Fibroblast of lung (primary cell): ENCODE measurements around the gene ARHGAP6. TPM values are rescaled to one million over a fixed set of nuclear protein-coding genes. Genes with fewer than 3 reads are reported as not detected.

Experiments
- DNase-seq, 2 donors: peaks; one replicate each; pipeline versions ENCODE4 v3.0.0 to v3.0.0-alpha.2; 2010; ENCODE audit warnings: low read depth in 2 of 2
- H2AFZ ChIP-seq: 2 replicates; pipeline ENCODE4 v1.5.1; 2012; ENCODE audit warnings: low read length, control low read depth, inconsistent platforms
- H3K27ac ChIP-seq: 2 replicates; pipeline ENCODE4 v1.5.1; 2011; ENCODE audit warnings: low read length, control low read depth; ENCODE audit not compliant: insufficient read depth
- H3K27me3 ChIP-seq: 2 replicates; pipeline ENCODE4 v1.5.1; 2011; ENCODE audit warnings: mild to moderate bottlenecking, low read length; ENCODE audit not compliant: control insufficient read depth, insufficient read depth
- H3K36me3 ChIP-seq: 2 replicates; pipeline ENCODE4 v1.5.1; 2011; ENCODE audit warnings: low read length; ENCODE audit not compliant: control insufficient read depth, insufficient read depth
- H3K4me1 ChIP-seq: 2 replicates; pipeline ENCODE4 v1.5.1; 2011; ENCODE audit warnings: low read length; ENCODE audit not compliant: control insufficient read depth, insufficient read depth; ENCODE audit errors: extremely low read depth
- H3K4me2 ChIP-seq: 2 replicates; pipeline ENCODE4 v1.5.1; 2011; ENCODE audit warnings: low read length, control low read depth; ENCODE audit not compliant: insufficient read depth; ENCODE audit errors: extremely low read depth
- H3K4me3 ChIP-seq, 4 experiments: fragments of 200-600 bp in 1 of 4; sonication (generic) in 1 of 4; replicated peaks in 1 of 4; 2 replicates each; pipeline ENCODE4 v1.5.1; 2011 to 2016; ENCODE audit warnings: low read length in 4 of 4, low read depth in 3 of 4, mild to moderate bottlenecking in 3 of 4, control low read depth in 2 of 4, inconsistent platforms in 1 of 4, mixed read lengths in 1 of 4; ENCODE audit not compliant: insufficient read depth in 1 of 4; ENCODE audit errors: control extremely low read depth in 1 of 4
- H3K79me2 ChIP-seq: 2 replicates; pipeline ENCODE4 v1.5.1; 2012; ENCODE audit warnings: mild to moderate bottlenecking, low read length, inconsistent platforms; ENCODE audit not compliant: control insufficient read depth, insufficient read depth
- H3K9ac ChIP-seq: 2 replicates; pipeline ENCODE4 v1.5.1; 2011; ENCODE audit warnings: mild to moderate bottlenecking, low read length, control low read depth; ENCODE audit not compliant: insufficient read depth
- H3K9me3 ChIP-seq: 2 replicates; pipeline ENCODE4 v1.5.1; 2012; ENCODE audit warnings: low read depth, low read length; ENCODE audit not compliant: control insufficient read depth, insufficient read depth
- H4K20me1 ChIP-seq: 2 replicates; pipeline ENCODE4 v1.5.1; 2011; ENCODE audit warnings: low read length; ENCODE audit not compliant: control insufficient read depth, insufficient read depth; ENCODE audit errors: extremely low read depth
- EZH2 ChIP-seq: IDR thresholded peaks from 2 replicates; pipeline ENCODE4 v1.5.1; 2012; ENCODE audit warnings: low read length, control low read depth, mild to moderate bottlenecking; ENCODE audit errors: missing control alignments
- polyA plus RNA-seq, 2 donors: library from polyadenylated mRNA; depleted of rRNA in 1 of 2; stranded (reverse) in 1 of 2; unstranded in 1 of 2; fragments of >200 nt; gene quantifications; 2 replicates each; pipeline ENCODE4 v1.2.1, GENCODE V29; 2011 to 2012; ENCODE audit warnings: missing spikeins in 1 of 2
- total RNA-seq: library from RNA; depleted of rRNA; stranded (reverse); fragments of >200 nt; gene quantifications from 2 replicates; pipeline ENCODE4 v1.2.1, GENCODE V29; 2014
- TF ChIP-seq, protein P1 (sequence below), 2 donors: IDR thresholded peaks in 1 of 2; conservative IDR thresholded peaks in 1 of 2; 1 replicate in 1 of 2; 2 replicates in 1 of 2; pipeline ENCODE4 v1.5.1; 2011 to 2012; ENCODE audit warnings: low read length in 2 of 2, control low read depth in 1 of 2, inconsistent platforms in 1 of 2, low read depth in 1 of 2, mild to moderate bottlenecking in 1 of 2

ARHGAP6 gene
- total and polyA plus RNA-seq, 2 donors (not counting 1 experiment from before 2014, with no cell fraction given) = 5.9 to 11.7 TPM

DNA sequence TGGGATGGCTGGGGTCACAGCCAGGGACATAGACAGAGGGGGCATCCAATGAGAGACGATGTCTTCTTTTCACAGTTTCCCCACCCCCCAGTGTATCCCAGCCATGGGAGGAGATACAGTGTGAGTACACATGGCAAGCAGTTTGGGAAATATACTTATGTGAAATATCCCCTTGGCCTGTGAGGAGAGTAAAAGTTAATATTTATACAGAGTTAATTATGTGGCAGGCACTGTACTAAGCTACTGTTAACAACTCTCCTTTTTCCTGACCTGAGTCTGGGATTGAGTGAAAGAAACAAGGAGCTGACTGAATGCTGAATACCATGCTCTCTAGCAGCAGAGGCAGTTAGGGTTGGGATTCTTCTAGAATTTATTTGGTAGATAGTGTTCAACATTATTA is 519.3 kb downstream of the ARHGAP6 start:
- no peak for TF ChIP-seq EZH2
- TF ChIP-seq, protein P1, sequence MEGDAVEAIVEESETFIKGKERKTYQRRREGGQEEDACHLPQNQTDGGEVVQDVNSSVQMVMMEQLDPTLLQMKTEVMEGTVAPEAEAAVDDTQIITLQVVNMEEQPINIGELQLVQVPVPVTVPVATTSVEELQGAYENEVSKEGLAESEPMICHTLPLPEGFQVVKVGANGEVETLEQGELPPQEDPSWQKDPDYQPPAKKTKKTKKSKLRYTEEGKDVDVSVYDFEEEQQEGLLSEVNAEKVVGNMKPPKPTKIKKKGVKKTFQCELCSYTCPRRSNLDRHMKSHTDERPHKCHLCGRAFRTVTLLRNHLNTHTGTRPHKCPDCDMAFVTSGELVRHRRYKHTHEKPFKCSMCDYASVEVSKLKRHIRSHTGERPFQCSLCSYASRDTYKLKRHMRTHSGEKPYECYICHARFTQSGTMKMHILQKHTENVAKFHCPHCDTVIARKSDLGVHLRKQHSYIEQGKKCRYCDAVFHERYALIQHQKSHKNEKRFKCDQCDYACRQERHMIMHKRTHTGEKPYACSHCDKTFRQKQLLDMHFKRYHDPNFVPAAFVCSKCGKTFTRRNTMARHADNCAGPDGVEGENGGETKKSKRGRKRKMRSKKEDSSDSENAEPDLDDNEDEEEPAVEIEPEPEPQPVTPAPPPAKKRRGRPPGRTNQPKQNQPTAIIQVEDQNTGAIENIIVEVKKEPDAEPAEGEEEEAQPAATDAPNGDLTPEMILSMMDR (conservative IDR thresholded peaks at IDR 0.05 in 1 of 2, IDR thresholded peaks at IDR 0.05 in 1 of 2; ENCODE audit: low read depth in 1 of 2, low read length in 2 of 2) = no peak
- no peaks in the 10 kb centered on the region for H4K20me1 ChIP-seq

DNA sequence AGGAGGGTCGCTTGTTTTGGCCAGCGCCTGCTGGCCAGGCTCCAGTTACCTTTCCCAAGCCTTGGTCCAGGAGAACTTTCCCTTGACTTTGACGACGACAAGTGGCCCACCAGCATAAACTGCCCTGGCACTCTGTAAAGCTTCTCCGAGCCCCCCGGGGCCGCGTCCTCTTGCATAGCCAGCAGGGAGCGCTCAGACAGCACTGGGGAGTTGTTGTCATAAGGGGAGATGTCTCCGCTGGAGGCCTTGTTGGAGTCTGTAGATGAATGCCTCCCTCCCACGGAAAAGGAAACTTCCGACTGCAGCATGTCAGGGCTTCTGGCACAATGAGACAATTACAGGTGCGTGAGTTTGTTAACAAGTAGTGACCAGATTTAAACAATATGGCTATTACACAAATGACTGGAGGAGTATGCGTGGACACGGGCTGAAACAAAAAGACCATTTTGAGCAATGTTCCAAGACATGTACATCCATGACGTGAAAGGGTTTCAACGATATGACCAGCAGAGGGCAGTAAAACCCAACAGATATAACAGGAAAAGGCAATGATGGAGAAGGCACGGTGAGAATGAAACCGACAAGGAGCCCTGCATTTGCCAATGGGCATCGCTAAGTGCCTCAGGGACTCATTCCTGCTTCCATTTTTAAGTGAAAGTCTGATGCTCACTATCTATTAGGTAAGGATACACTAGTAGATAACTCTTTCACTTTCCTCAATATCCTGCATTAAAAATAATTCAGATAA is 521.6 kb downstream of the ARHGAP6 start:
- H3K4me3 ChIP-seq = no peak overlapping the region
- H3K79me2 ChIP-seq = no peaks in the 10 kb centered on the region
- TF ChIP-seq, protein P1 (conservative IDR thresholded peaks at IDR 0.05 in 1 of 2, IDR thresholded peaks at IDR 0.05 in 1 of 2; ENCODE audit: low read depth in 1 of 2, low read length in 2 of 2) = peak; percentile 40 to 46
- no peak for TF ChIP-seq EZH2
- DNase-seq = peak; percentile 54 to 82
- no peaks in the 10 kb centered on the region for H3K4me1 ChIP-seq
- H2AFZ ChIP-seq = no peak overlapping the region
- no peak overlapping the region for H3K4me2 ChIP-seq
- H3K27me3 ChIP-seq = no peaks in the 10 kb centered on the region
- no peak overlapping the region for H3K9ac ChIP-seq
- H3K36me3 ChIP-seq = no peaks in the 10 kb centered on the region
- H3K27ac ChIP-seq = no peak overlapping the region
- H4K20me1 ChIP-seq = no peaks in the 10 kb centered on the region
- no peaks in the 10 kb centered on the region for H3K9me3 ChIP-seq

More for the DNA sequence above, 519.3 kb downstream of the ARHGAP6 start:
- DNase-seq = no peak
- Histone ChIP-seq H3K36me3 (no peaks in the 10 kb centered on the region), H3K9me3 (no peaks in the 10 kb centered on the region), H3K27ac (no peak overlapping the region), H3K79me2 (no peaks in the 10 kb centered on the region), H3K27me3 (no peaks in the 10 kb centered on the region), H3K9ac (no peak overlapping the region), H3K4me3 (no peak overlapping the region), H3K4me1 (no peaks in the 10 kb centered on the region), H3K4me2 (no peak overlapping the region), H2AFZ (no peak overlapping the region)

DNA sequence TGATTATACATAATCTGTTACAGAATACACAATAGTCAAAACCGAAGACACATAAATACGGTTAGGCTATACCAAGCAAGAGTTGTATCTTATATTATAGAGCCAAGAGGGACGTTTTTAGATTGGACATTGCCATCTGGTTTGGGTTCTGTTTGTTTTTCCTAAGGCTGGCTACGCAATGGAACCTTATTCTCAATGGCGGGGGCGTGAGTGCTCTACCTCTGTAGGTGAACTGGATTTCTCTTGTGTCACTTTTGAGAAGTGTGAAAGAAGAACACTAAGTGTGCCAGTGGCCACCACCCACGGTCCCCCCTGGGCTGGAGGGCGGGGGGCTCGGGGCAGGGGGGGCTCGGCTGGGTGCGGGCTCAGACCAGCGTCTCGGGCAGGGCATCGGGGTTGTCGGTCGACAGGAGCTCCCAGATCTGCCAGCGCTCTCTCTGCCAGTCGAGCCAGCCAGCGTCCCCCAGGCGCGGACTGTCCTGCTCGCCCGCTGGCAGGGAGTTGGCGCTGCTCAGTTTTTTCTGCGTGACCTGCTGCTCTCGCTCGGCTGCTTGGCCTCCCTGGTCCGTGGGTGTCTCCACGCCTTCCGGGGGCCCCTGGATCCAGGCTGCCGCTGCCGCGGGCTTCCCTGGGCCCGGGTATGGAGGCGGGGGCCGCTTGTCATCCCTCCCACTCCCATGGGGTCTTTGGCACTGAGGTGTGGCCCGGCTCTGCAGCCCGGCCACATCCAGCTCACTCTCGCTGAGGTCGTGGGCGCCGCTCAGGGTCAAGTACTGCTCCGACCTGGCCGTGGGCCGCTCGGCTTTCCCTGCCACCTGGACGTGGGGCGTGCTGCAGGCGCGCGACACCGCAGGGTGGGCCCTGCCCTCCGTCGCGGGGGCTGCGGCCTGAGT is 527.0 kb downstream of the ARHGAP6 start:
- Histone ChIP-seq H3K27ac (no peak overlapping the region), H3K27me3 (no peaks in the 10 kb centered on the region), H4K20me1 (no peaks in the 10 kb centered on the region), H3K9me3 (no peaks in the 10 kb centered on the region), H3K4me2 (no peak overlapping the region), H2AFZ (no peak overlapping the region), H3K4me3 (no peak overlapping the region), H3K4me1 (no peaks in the 10 kb centered on the region), H3K36me3 (no peaks in the 10 kb centered on the region), H3K9ac (no peak overlapping the region), H3K79me2 (no peaks in the 10 kb centered on the region)
- no peak for DNase-seq
- TF ChIP-seq, protein P1 (conservative IDR thresholded peaks at IDR 0.05 in 1 of 2, IDR thresholded peaks at IDR 0.05 in 1 of 2; ENCODE audit: low read depth in 1 of 2, low read length in 2 of 2) = no peak
- no peak for TF ChIP-seq EZH2
